Stimulated activated naive B cell treated with anti-CD40 and anti-IgM and Interleukin-4, amounts not matched to agents 10 μg/mL and 1 μg/mL and 100 μg/mL, for 72 hours (primary cell): ENCODE measurements around the gene PKP4.

Experiments used
- ATAC-seq, 2 donors: fragments of 150-1000 bp; cut with Tn5 transposase; replicated peaks; 2 replicates each; pipeline ENCODE4 v1.10.0; 2021; ENCODE audit warnings: moderate library complexity in 1 of 2
- DNase-seq: peaks from one replicate; pipeline ENCODE4 v3.0.0; 2021
- H3K27ac Mint-ChIP-seq: one replicate; pipeline ENCODE4 v1.8.0; 2022; ENCODE audit warnings: mild to moderate bottlenecking, mixed read lengths
- H3K27me3 Mint-ChIP-seq, 2 donors: one replicate each; pipeline ENCODE4 v1.8.0; 2022; ENCODE audit warnings: mixed read lengths in 2 of 2
- H3K36me3 Mint-ChIP-seq, 2 donors: one replicate each; pipeline ENCODE4 v1.8.0; 2022; ENCODE audit warnings: mixed read lengths in 2 of 2, mild to moderate bottlenecking in 1 of 2
- H3K4me1 Mint-ChIP-seq, 2 donors: one replicate each; pipeline ENCODE4 v1.8.0; 2022; ENCODE audit warnings: mixed read lengths in 2 of 2, mild to moderate bottlenecking in 1 of 2
- H3K4me3 Mint-ChIP-seq, 2 donors: one replicate each; pipeline ENCODE4 v1.8.0; 2022; ENCODE audit warnings: mild to moderate bottlenecking in 2 of 2, mixed read lengths in 2 of 2, moderate library complexity in 1 of 2
- H3K9me3 Mint-ChIP-seq, 2 donors: one replicate each; pipeline ENCODE4 v1.8.0; 2022; ENCODE audit warnings: mixed read lengths in 2 of 2, mild to moderate bottlenecking in 1 of 2

PKP4 gene

GRCh38 chr2:158498043-158498748, 41.4 kb downstream of the PKP4 start:
- ATAC-seq, result no peak
- Mint-ChIP-seq H3K4me1 (no peaks in the 10 kb centered on the region), H3K4me3 (no peak overlapping the region), H3K27me3 (no peaks in the 10 kb centered on the region), H3K36me3 (no peaks in the 10 kb centered on the region), H3K9me3 (no peaks in the 10 kb centered on the region), H3K27ac (no peak overlapping the region)
- no peak for DNase-seq

DNA sequence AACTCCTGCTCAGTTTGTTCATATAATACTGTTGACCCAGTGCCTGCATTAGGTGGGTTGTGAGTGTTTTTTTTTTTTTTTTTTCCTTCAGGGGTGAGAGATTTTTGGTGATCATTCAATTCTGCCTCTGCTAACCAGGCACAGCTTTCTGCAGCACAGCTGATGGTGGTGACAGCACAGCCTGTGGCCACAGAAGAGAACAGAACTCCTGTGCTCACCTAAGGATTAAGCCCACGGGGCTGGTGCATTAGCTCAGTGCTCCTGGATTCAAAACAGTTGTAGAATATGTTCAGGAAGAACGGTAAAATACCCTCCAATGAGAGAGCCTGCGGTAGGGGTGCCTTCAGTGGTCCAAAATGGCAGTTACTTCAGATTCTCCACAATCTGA, 42.0 kb downstream of the PKP4 start:
- Mint-ChIP-seq H3K27me3 (no peaks in the 10 kb centered on the region), H3K27ac (no peak overlapping the region), H3K4me1 (no peaks in the 10 kb centered on the region), H3K9me3 (no peaks in the 10 kb centered on the region), H3K36me3 (no peaks in the 10 kb centered on the region), H3K4me3 (no peak overlapping the region)
- ATAC-seq (no peak), DNase-seq (no peak)

DNA sequence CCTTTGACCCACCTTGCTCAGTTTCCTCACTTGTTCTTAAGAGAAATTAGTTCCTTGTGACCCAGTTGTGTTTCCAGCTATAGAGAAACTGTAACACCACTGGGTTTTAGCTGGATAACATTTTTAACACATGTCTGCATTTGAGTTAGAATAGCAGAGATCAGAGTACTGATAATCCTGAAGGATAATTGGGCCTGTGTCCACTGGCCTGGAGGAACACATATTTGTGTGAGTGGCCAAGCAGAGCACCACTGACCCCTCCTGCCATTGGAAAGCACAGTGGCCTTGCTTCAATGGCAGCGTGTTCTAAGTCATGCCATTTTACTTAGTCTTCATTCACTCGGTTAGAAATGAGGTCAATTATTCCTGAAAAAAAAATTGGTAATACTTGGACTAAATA, 42.6 kb downstream of the PKP4 start:
- Mint-ChIP-seq H3K4me1 (no peaks in the 10 kb centered on the region), H3K27ac (no peak overlapping the region), H3K4me3 (no peak overlapping the region), H3K27me3 (no peaks in the 10 kb centered on the region), H3K36me3 (no peaks in the 10 kb centered on the region), H3K9me3 (no peaks in the 10 kb centered on the region)
- DNase-seq, result no peak
- no peak for ATAC-seq

DNA sequence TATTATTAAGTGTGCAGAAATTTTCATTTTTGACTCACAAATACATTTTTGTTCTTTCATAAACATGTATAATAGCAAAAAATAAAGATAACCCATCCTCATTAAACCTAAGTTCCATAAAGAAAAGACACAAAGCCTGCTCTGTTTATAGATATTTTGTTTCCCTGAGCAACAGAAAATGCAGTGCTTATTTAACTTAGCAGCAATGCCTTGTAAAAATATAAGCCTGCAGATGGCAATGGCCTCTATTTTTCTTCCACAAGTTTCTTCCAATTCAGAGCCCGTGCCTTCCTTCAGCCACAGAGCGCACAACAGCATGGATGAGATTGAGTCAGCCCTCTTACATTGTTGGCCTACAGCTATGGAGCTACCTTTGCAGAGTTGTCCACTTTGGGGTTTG, 43.6 kb downstream of the PKP4 start:
- H3K4me3 Mint-ChIP-seq, result no peak overlapping the region
- no peak overlapping the region for H3K27ac Mint-ChIP-seq
- no peaks in the 10 kb centered on the region for H3K9me3 Mint-ChIP-seq
- no peaks in the 10 kb centered on the region for H3K4me1 Mint-ChIP-seq
- no peak for DNase-seq
- H3K36me3 Mint-ChIP-seq, result no peaks in the 10 kb centered on the region
- no peaks in the 10 kb centered on the region for H3K27me3 Mint-ChIP-seq
- no peak for ATAC-seq

GRCh38 chr2:158501301-158501700, 44.5 kb downstream of the PKP4 start:
- Mint-ChIP-seq H3K4me3 (no peak overlapping the region), H3K9me3 (no peaks in the 10 kb centered on the region), H3K27me3 (no peaks in the 10 kb centered on the region), H3K4me1 (no peaks in the 10 kb centered on the region), H3K36me3 (no peaks in the 10 kb centered on the region), H3K27ac (no peak overlapping the region)
- ATAC-seq (no peak), DNase-seq (no peak)

- Mint-ChIP-seq H3K4me3 (no peak overlapping the region), H3K27ac (no peak overlapping the region), H3K27me3 (no peaks in the 10 kb centered on the region), H3K36me3 (no peaks in the 10 kb centered on the region), H3K4me1 (no peaks in the 10 kb centered on the region), H3K9me3 (no peaks in the 10 kb centered on the region)
- DNase-seq (no peak), ATAC-seq (no peak)
These were observed 46.2 kb downstream of the PKP4 start for GRCh38 chr2:158502974-158503373.

DNA sequence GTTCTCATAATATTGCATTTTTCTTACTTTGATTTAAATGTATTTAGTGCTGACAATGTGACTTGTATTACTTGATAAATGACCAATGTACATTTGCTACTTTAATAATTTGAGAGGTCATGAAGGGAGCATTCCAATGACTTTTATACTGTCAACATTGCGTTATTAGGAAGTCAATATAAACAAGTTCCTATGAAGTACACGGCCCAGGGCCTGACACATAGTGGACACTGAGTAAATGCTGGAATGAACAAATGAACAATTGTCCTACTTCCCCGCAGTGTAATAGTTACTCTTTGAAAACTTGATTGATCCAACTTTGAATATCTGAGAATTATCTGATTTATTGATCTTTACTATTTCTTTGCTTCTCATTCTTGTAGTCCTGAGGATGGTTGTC, 47.3 kb downstream of the PKP4 start:
- no peaks in the 10 kb centered on the region for H3K4me1 Mint-ChIP-seq

DNA sequence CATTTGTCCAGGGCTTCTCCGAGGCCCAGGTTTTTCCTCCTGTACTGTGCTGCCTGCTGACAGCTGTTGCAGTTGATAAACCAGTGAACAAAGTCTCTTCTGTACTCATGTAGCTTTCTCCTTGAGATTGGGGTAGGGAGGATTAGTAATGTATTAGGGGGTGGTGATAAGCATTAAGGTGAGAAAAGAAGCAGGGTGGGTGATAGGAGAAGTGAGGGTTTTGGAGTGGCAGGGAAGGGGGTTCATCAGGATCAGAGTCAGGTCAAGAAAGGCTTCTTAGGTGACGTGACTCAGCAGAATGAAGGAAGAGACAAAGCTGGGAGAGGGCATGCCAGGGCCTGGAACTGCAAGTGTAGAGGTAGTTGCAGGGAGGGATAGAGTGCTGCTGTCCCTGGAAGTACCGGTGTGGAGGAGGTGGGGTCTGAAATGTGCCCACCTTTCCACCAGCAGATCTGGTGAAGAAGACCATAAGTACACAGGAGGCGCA, 48.7 kb downstream of the PKP4 start:
- no peak overlapping the region for H3K4me3 Mint-ChIP-seq
- no peaks in the 10 kb centered on the region for H3K27me3 Mint-ChIP-seq
- ATAC-seq, result no peak
- no peak overlapping the region for H3K27ac Mint-ChIP-seq
- H3K4me1 Mint-ChIP-seq, result no peaks in the 10 kb centered on the region
- DNase-seq, result no peak
- no peaks in the 10 kb centered on the region for H3K9me3 Mint-ChIP-seq
- no peaks in the 10 kb centered on the region for H3K36me3 Mint-ChIP-seq

More for the DNA sequence above, 47.3 kb downstream of the PKP4 start:
- Mint-ChIP-seq H3K9me3 (no peaks in the 10 kb centered on the region), H3K4me3 (no peak overlapping the region), H3K27ac (no peak overlapping the region), H3K27me3 (no peaks in the 10 kb centered on the region), H3K36me3 (no peaks in the 10 kb centered on the region)
- ATAC-seq (no peak), DNase-seq (no peak)

- no peak for ATAC-seq
- no peak for DNase-seq
- Mint-ChIP-seq H3K4me3 (no peak overlapping the region), H3K4me1 (no peaks in the 10 kb centered on the region), H3K9me3 (no peaks in the 10 kb centered on the region), H3K27me3 (no peaks in the 10 kb centered on the region), H3K36me3 (no peaks in the 10 kb centered on the region), H3K27ac (no peak overlapping the region)
These were observed 50.4 kb downstream of the PKP4 start for GRCh38 chr2:158507141-158507540.

- Mint-ChIP-seq H3K4me3 (no peak overlapping the region), H3K9me3 (no peaks in the 10 kb centered on the region), H3K4me1 (no peaks in the 10 kb centered on the region), H3K36me3 (no peaks in the 10 kb centered on the region), H3K27ac (no peak overlapping the region), H3K27me3 (no peaks in the 10 kb centered on the region)
- ATAC-seq, result no peak
- no peak for DNase-seq
These were observed 50.9 kb downstream of the PKP4 start for GRCh38 chr2:158507679-158508078.

DNA sequence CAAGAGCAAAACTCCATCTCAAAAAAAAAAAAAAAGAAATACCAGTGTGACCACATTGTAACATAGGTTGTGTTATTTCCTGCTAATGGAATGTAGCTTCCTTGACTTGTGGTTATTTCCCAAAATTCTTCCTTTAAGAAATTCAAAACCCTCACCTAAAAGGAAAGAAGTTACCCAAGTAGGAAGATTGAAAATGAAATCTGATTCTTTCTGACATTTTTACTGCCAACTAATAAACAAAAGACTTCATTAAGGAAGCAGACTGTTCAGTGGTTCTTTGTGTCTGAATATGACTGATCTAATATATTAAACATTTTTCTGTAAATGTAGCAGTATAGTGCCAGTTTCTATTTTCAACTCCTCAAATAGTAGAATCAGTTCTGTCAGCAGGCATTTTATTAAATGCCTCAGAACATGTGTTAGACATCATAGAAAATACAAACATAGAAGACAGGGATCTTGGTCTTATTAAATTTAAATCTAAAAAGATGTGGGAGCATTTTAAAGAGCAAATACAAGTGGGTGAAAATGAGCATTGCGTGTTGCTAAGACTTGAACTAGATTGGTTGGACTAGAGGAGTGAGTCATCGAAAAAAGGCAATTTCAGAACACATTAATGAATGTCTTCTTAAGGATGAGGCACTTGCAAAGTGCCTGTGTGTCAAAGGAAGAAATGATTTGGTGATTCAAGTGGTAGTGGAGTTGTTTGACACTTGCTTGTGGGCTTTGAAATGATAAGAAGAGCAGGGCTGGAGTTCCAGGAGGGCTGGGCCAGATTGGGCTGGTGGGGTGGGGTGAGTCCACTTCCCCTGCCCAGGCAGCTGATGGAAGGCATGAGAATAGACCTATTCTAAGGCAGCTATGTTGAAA, 53.4 kb downstream of the PKP4 start:
- Mint-ChIP-seq H3K27ac (no peak overlapping the region), H3K27me3 (no peaks in the 10 kb centered on the region), H3K9me3 (no peaks in the 10 kb centered on the region), H3K4me3 (no peak overlapping the region), H3K36me3 (no peaks in the 10 kb centered on the region), H3K4me1 (no peaks in the 10 kb centered on the region)
- ATAC-seq, result no peak
- no peak for DNase-seq

DNA sequence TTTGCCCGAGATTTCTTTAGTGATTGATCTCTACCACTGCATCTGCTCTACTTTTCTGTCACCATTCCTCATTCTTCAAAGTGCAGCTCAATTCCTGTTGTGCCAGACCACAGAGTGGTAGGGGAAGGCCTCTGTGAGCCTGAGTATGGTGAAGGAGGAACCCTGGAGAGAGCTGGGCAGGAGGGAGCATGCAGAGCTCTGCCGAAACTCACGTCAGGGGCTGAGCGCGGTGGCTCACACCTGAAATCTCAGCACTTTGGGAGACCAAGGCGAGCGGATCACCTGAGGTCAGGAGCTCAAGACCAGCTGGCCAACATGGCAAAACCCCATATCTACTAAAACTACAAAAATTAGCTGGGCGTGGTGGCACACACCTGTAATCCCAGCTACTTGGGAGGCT, 54.1 kb downstream of the PKP4 start:
- Mint-ChIP-seq H3K4me1 (no peaks in the 10 kb centered on the region), H3K27me3 (no peaks in the 10 kb centered on the region), H3K27ac (no peak overlapping the region), H3K36me3 (no peaks in the 10 kb centered on the region), H3K4me3 (no peak overlapping the region), H3K9me3 (no peaks in the 10 kb centered on the region)
- ATAC-seq (no peak), DNase-seq (no peak)

- DNase-seq (no peak), ATAC-seq (no peak)
- no peaks in the 10 kb centered on the region for H3K36me3 Mint-ChIP-seq
- H3K27me3 Mint-ChIP-seq, result no peaks in the 10 kb centered on the region
- H3K4me3 Mint-ChIP-seq, result no peak overlapping the region
- H3K27ac Mint-ChIP-seq, result no peak overlapping the region
- no peaks in the 10 kb centered on the region for H3K9me3 Mint-ChIP-seq
- H3K4me1 Mint-ChIP-seq, result no peaks in the 10 kb centered on the region
These were observed 55.0 kb downstream of the PKP4 start for GRCh38 chr2:158511706-158512105.

- ATAC-seq (peak in 1 of 2 donors; percentile 18), DNase-seq (no peak)
- Mint-ChIP-seq H3K27ac (no peak overlapping the region), H3K4me3 (no peak overlapping the region), H3K27me3 (no peaks in the 10 kb centered on the region), H3K36me3 (no peaks in the 10 kb centered on the region), H3K9me3 (no peaks in the 10 kb centered on the region), H3K4me1 (no peaks in the 10 kb centered on the region)
These were observed 55.6 kb downstream of the PKP4 start for GRCh38 chr2:158512323-158512722.

DNA sequence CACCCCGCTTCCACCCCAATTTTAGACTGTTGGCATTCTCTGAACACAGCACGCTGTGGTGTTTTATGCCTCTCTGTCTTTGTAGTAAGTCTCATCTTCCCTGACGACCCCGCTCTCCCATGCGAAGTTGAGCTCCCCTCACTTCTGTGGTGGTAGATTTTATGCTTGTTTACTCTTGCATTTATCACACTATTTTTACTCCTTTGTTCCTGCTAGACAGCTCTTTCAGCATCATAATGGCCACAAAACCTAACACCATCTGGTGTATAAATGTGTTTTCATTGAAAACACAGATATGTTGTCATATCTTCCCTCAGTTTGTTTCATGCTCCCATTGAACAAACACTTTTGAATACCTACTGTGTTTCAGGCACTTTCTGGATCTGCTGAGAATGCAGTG, 57.1 kb downstream of the PKP4 start:
- no peaks in the 10 kb centered on the region for H3K27me3 Mint-ChIP-seq
- peaks cover 7% of the 10 kb centered on the region in 2 donors for H3K4me1 Mint-ChIP-seq
- H3K9me3 Mint-ChIP-seq, result no peaks in the 10 kb centered on the region
- no peaks in the 10 kb centered on the region for H3K36me3 Mint-ChIP-seq
- no peak for ATAC-seq
- no peak overlapping the region for H3K4me3 Mint-ChIP-seq
- H3K27ac Mint-ChIP-seq, result no peak overlapping the region
- no peak for DNase-seq
